ENCODE results near the gene LIN7B.
A peak's percentile ranks its signal among the peaks of the same experiment; 100 is the strongest.

The LIN7B gene

DNA sequence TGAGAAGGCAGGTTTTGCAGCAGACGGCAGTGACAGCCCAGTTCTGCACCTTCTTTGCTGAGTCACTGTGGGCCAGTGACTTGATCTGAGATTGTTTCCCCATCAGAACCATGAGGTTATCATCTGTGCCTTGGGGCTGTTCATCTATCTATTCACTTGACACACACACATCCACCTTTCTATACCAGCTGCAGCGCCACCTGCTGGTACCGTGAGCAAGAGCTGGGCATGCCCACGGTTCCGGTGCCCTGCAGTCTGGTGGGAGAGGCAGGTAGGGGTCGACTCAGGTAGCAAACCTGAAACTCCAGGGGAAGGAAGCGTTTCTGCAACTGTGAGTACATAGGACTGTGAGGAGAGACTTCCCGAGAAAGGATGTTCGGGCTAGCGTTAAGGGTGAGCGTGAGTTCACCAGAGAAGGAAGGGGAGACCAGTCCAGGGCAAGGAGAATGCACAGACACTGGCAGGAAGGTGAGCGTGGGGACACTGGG, 7.5 kb upstream of the LIN7B start:
- H3K4me3 ChIP-seq (replicated peaks; ENCODE audit: low read depth, low read length) = no peak overlapping the region
- peak; percentile 58 for DNase-seq (ENCODE audit: low read depth)
- TF ChIP-seq, protein P1, sequence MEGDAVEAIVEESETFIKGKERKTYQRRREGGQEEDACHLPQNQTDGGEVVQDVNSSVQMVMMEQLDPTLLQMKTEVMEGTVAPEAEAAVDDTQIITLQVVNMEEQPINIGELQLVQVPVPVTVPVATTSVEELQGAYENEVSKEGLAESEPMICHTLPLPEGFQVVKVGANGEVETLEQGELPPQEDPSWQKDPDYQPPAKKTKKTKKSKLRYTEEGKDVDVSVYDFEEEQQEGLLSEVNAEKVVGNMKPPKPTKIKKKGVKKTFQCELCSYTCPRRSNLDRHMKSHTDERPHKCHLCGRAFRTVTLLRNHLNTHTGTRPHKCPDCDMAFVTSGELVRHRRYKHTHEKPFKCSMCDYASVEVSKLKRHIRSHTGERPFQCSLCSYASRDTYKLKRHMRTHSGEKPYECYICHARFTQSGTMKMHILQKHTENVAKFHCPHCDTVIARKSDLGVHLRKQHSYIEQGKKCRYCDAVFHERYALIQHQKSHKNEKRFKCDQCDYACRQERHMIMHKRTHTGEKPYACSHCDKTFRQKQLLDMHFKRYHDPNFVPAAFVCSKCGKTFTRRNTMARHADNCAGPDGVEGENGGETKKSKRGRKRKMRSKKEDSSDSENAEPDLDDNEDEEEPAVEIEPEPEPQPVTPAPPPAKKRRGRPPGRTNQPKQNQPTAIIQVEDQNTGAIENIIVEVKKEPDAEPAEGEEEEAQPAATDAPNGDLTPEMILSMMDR (IDR thresholded peaks at IDR 0.05; ENCODE audit: low read length, missing control alignments) = peak; percentile 86

GRCh38 chr19:49107625-49108459, 6.3 kb upstream of the LIN7B start:
- DNase-seq (ENCODE audit: low read depth) = no peak
- TF ChIP-seq, protein P1 (IDR thresholded peaks at IDR 0.05; ENCODE audit: low read length, missing control alignments) = no peak
- H3K4me3 ChIP-seq (replicated peaks; ENCODE audit: low read depth, low read length) = no peak overlapping the region

GRCh38 chr19:49109051-49109450, 5.1 kb upstream of the LIN7B start:
- no peak overlapping the region for H3K4me3 ChIP-seq (replicated peaks; ENCODE audit: low read depth, low read length)
- DNase-seq (ENCODE audit: low read depth) = no peak
- TF ChIP-seq, protein P1 (IDR thresholded peaks at IDR 0.05; ENCODE audit: low read length, missing control alignments) = no peak

- TF ChIP-seq, protein P1 (IDR thresholded peaks at IDR 0.05; ENCODE audit: low read length, missing control alignments) = no peak
- DNase-seq (ENCODE audit: low read depth) = no peak
- no peak overlapping the region for H3K4me3 ChIP-seq (replicated peaks; ENCODE audit: low read depth, low read length)
Measured at GRCh38 chr19:49109569-49110233, 4.5 kb upstream of the LIN7B start.

- peak; percentile 58 for DNase-seq (ENCODE audit: low read depth)
- TF ChIP-seq, protein P1 (IDR thresholded peaks at IDR 0.05; ENCODE audit: low read length, missing control alignments) = no peak
- no peak overlapping the region for H3K4me3 ChIP-seq (replicated peaks; ENCODE audit: low read depth, low read length)
Measured at GRCh38 chr19:49110567-49110966, 3.6 kb upstream of the LIN7B start.

- TF ChIP-seq, protein P1 (IDR thresholded peaks at IDR 0.05; ENCODE audit: low read length, missing control alignments) = no peak
- no peak for DNase-seq (ENCODE audit: low read depth)
- no peak overlapping the region for H3K4me3 ChIP-seq (replicated peaks; ENCODE audit: low read depth, low read length)
Measured at GRCh38 chr19:49111218-49111998, 2.8 kb upstream of the LIN7B start.
